ENCODE data around the gene ACER3. TPM values are rescaled to one million over a fixed set of nuclear protein-coding genes. Genes with fewer than 3 reads are reported as not detected.
"Not testable (repeated sequence)": the region's sequence is repeated elsewhere in the genome, so short reads cannot be mapped to it uniquely, and the experiment has no call there.

Gene ACER3
- total RNA-seq, 1 experiment from 2014 or later = 47.2 TPM

- DNase-seq (ENCODE audit: low read depth) = no peak
These were observed 197.3 kb downstream of the ACER3 start for GRCh38 chr11:77057938-77058474.

DNA sequence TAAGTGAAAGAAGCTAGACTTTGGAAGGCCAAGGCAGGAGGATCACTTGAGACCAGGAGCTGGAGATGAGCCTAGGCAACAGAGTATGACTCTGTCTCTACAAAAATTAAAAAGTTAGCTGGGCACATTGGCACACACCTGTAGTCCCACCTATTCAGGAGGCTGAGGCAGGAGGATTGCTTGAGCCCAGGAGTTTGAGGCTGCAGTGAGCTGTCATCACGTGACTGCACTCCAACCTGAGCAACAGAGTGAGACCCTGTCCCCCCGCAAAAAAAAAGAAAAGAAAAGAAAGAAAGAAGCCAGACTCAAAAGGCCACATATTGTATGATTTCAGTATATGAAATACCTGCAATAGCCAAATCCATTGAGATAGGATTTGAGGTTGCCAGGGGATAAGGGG is 198.2 kb downstream of the ACER3 start:
- DNase-seq (ENCODE audit: low read depth) = no peak

DNA sequence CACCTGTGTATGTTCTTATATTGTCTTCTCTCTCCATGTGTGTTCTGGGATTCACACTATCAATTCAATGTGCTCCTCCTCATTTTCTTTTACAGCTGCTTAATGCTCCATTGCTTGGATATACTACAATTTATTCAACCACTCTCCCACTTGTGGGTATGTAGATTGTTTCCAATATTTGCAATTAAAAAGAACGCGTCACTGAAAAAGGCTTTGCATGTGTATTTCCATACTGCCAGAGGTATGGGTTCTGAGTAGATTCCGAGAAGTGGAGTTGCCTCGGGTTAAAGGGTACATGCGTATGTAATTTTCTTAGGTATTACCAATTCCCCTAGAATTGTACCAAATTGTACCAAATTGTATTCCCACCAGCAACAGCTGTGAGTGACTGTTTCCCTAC is 199.1 kb downstream of the ACER3 start:
- DNase-seq (ENCODE audit: low read depth) = no peak

DNA sequence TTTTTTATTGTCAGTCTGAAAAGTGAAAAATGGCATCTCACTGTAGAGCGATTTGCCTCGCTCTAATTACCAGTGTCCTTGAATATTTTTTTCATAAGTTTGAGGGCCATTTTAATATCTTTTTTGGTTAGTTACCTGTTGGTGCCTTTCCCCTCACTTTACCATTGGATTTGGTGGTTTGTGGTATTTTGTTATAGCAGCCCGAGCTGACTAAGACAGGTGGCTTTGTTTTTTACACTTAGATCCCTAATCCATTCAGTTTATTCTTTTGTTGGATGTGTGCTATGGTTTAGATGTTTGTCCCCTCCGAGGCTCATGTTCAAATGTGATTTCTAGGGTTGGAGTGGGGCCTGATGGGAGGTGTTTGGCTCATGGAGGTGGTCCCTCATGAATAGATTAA is 199.5 kb downstream of the ACER3 start:
- no peak for DNase-seq (ENCODE audit: low read depth)

DNA sequence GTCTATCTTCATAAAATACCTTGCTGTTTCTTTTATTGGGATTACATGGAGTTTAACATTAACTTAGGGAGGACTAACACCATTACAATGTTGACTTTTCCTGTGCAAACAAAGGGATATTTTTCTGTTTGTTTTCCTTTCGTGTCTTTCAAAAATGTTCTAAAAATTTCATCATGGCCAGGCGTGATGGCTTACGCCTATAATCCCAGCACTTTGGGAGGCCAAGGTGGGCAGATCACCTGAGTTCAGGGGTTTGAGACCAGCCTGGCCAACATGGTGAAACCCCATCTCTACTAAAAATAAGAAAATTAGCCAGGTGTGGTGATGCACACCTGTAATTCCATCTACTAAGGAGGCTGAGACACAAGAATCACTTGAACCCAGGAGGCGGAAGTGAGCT is 200.5 kb downstream of the ACER3 start:
- DNase-seq (ENCODE audit: low read depth) = not testable (repeated sequence)

DNA sequence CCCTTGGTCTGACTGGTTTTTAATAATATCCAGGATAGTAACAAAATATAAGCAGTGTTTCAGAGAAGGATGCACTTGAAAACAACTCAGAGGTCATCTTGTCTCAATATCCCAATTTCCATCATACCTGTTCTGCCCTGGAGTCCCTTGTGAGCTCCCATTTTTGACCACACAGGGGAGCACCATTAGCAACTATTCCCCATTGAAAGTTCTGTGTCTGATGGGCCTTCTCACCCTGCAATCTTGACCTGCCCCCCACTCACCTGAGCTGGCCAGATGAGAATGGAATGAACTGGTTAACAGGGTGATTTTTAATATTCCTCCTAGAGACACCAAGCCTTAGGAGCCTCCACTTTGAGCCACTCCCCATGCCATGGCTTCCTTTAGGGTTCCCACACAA is 202.2 kb downstream of the ACER3 start:
- DNase-seq (ENCODE audit: low read depth) = no peak

- no peak for DNase-seq (ENCODE audit: low read depth)
These were observed 202.7 kb downstream of the ACER3 start for GRCh38 chr11:77063407-77063806.

- DNase-seq (ENCODE audit: low read depth) = no peak
These were observed 203.1 kb downstream of the ACER3 start for GRCh38 chr11:77063861-77064260.

GRCh38 chr11:77064648-77065217 is 204.0 kb downstream of the ACER3 start:
- DNase-seq (ENCODE audit: low read depth) = no peak

- peak; percentile 53 for DNase-seq (ENCODE audit: low read depth)
These were observed 205.1 kb downstream of the ACER3 start for GRCh38 chr11:77065878-77066228.

GRCh38 chr11:77066229-77067042 is 205.7 kb downstream of the ACER3 start, which contains the start of gene CAPN5:
TSS of gene CAPN5 (plus strand) at chr11:77066971. CDS start at chr11:77084887, 17,916 bp downstream.
- DNase-seq (ENCODE audit: low read depth) = peak; percentile 87

- no peak for DNase-seq (ENCODE audit: low read depth)
These were observed 207.2 kb downstream of the ACER3 start for GRCh38 chr11:77067861-77068443.

GRCh38 chr11:77068457-77069335 is 208.0 kb downstream of the ACER3 start:
- DNase-seq (ENCODE audit: low read depth) = no peak

DNA sequence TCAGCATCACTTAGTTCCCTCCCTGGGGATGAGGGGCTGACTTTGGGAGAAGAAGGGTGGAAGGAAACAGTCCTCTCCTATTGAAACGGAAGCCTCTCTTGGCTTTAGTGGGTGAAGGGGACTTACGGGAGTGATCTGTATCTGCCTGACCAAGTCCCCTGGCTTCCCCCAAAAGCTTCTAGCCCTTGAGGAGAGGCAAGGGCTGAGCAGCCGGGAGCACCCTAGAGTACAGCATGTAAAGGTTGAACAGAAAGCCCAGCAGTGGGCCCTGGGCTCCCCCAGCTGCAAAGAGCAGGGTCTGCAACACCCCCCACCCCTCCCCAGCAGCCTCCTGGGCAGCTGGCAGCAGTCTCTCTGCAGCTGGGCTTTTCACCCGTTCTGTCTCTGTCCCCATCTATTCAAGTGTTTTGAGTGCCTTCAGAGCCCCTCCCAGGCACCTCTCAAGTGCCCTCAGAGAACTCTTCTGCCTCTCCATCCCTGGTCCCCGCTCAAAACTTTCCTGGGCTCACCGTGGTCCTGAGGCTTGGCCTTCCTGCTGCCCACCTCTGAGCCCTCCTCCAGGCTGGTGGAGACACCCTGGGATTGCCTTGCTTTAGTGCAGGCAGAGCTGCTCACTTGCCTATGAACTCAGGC is 208.7 kb downstream of the ACER3 start:
- no peak for DNase-seq (ENCODE audit: low read depth)

DNA sequence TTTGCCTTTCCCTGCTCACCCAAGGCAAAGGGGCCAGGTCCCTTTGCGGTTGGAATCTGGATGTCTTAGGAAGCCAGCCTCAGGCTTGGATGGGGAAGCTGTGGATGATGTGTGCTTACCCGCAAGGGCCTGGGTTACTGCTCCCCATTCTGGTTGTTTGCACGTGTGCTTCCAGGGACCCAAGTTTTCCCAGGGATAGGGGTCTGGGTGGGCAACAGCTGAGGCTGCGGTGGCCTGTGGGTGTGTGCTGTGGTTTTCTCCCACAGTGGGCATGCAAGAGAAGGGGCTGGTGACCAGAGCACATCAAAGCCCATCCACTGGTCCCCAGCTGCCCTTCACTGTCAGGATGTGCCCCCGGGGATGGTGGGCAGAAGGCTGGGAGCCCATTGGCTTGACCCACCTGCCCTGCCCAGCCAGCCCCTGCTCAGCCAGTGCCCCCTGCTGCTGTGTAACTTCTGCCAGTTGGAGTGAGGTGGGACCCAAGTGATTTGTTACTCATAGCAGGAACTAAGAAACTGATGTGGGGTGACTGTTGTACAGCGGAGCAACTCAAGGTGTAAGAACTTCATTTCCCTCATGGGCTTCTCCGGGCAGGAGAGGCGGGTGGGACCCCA is 209.4 kb downstream of the ACER3 start:
- DNase-seq (ENCODE audit: low read depth) = peak; percentile 64

GRCh38 chr11:77071077-77071476 is 210.4 kb downstream of the ACER3 start:
- no peak for DNase-seq (ENCODE audit: low read depth)

GRCh38 chr11:77071671-77072605 is 211.2 kb downstream of the ACER3 start:
- peak; percentile 31 for DNase-seq (ENCODE audit: low read depth)

DNA sequence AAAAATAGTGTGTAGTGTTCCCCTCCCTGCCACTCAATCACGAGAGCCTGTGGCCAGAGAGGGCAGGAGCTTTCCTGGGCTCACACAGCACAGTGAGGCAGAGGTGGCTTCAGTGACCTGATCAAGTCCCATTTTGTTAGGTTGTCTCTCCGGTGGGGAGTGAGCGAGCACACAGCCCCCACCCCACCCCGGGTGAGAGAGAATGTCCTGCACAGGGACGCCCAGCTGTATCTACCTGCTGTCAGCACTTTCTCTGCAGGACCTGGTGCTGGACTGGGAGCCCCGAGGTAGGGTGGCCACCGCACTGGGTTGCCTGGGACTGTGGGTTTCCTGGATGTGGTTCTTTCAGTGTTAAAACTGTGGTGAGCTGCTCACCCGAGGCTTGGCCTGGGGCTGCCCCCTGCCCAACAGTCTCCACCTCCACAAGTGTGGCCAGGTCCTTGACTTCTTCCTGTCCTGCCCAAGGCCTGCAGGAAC is 212.2 kb downstream of the ACER3 start:
- DNase-seq (ENCODE audit: low read depth) = no peak

- DNase-seq (ENCODE audit: low read depth) = peak; percentile 96
These were observed 212.7 kb downstream of the ACER3 start for GRCh38 chr11:77073328-77074001.
